Psoas muscle (tissue), 8 donors: Measurements from ENCODE around the gene NEAT1. TPM values are rescaled to one million over a fixed set of nuclear protein-coding genes. Genes with fewer than 3 reads are reported as not detected.

Experiments used
- ATAC-seq, 4 donors: fragments of 200-7000 bp; cut with Tn5 transposase; one replicate each; pipeline ENCODE4 v1.9.1; 2020; ENCODE audit warnings: moderate library complexity in 3 of 4, mild to moderate bottlenecking in 2 of 4
- DNase-seq, 2 donors: peaks; one replicate each; pipeline ENCODE4 v3.0.0-alpha.2; 2020
- H3K27ac ChIP-seq: fragments of 200-600 bp; one replicate; pipeline ENCODE4 v1.8.0; 2022
- H3K27me3 ChIP-seq, 3 donors: fragments of 200-600 bp in 1 of 3; one replicate each; pipeline versions ENCODE4 v1.6.1 to v1.8.0; 2013 to 2022; ENCODE audit warnings: low read length in 2 of 3, mild to moderate bottlenecking in 2 of 3, moderate library complexity in 1 of 3; ENCODE audit not compliant: insufficient read depth in 3 of 3
- H3K36me3 ChIP-seq, 2 donors: fragments of 200-600 bp in 1 of 2; one replicate each; pipeline versions ENCODE4 v1.6.1 to v1.8.0; 2013 to 2022; ENCODE audit warnings: low read depth in 1 of 2, mild to moderate bottlenecking in 1 of 2, moderate library complexity in 1 of 2; ENCODE audit not compliant: insufficient read depth in 1 of 2
- H3K4me1 ChIP-seq: fragments of 200-600 bp; one replicate; pipeline ENCODE4 v1.8.0; 2022
- H3K4me3 ChIP-seq: fragments of 200-600 bp; one replicate; pipeline ENCODE4 v1.8.0; 2022; ENCODE audit warnings: mild to moderate bottlenecking
- H3K9me3 ChIP-seq: fragments of 200-600 bp; one replicate; pipeline ENCODE4 v1.8.0; 2022
- CTCF ChIP-seq: fragments of 200-600 bp; IDR thresholded peaks from one replicate; pipeline ENCODE4 v1.8.0; 2022; ENCODE audit warnings: antibody characterized with exemption
- WGBS, 3 donors: extraction: QIAGEN DNeasy Blood & Tissue Kit; methylation state at CpG; one replicate each; pipeline versions ENCODE4 v1.1.6 to v1.1.7; 2013; 5-methylcytosine and 5-hydroxymethylcytosine counted together
- intact Hi-C, 2 donors: fragments of 100-400 bp; cut with DNase I; formaldehyde crosslinking; loops; one replicate each; pipeline versions ENCODE4 v1.11.0 to v1.14.2; 2022
- polyA plus RNA-seq, 3 donors: library from polyadenylated mRNA; stranded (reverse); fragments of 200-250 nt; gene quantifications; one replicate each; pipeline ENCODE4 v1.2.3, GENCODE V29; 2013
- total RNA-seq, 4 donors: library from RNA; stranded (reverse); fragmentation: NEBNext Ultra II Directional in 2 of 4; extraction: Animal tissue kit (Norgen Biotek cat#: 25700) in 2 of 4; gene quantifications; one replicate each; pipeline versions ENCODE4 v1.2.1 to v1.2.4, GENCODE V29; 2021 to 2023
- donor health status: healthy with polysubstance abuse.
- donor health status: DM: no; HTN: no; CAD: no; lungs with moderate emphysema.
- donor health status: Bipolar disorder and iron deficiency.
- donor health status: healthy.
- donor health status: DM: yes; HTN: yes; CAD: no.
- donor health status: DM: no; HTN: no; CAD: no.
- donor health status: DM: no; HTN: no; CAD: no.
- donor health status: DM: yes; HTN: yes; CAD: no.

The NEAT1 gene
- total and polyA plus RNA-seq, 7 donors = 474 to 1,759 (median 716) TPM

GRCh38 chr11:65414776-65415498, 7.7 kb upstream of the NEAT1 start:
- peaks cover 56% of the 10 kb centered on the region for H3K4me1 ChIP-seq
- WGBS, 3 donors = 35 to 56% (median 39%) methylated on average over 11 of the region's 11 CpGs
- no peak for DNase-seq
- no peak for ATAC-seq
- peak overlapping the region; percentile 86 for H3K4me3 ChIP-seq
- peak overlapping the region; percentile 100 for H3K27ac ChIP-seq
- no peaks in the 10 kb centered on the region for H3K9me3 ChIP-seq
- no peaks in the 10 kb centered on the region for H3K27me3 ChIP-seq
- TF ChIP-seq CTCF = no peak
- intact Hi-C loops = loop anchor here in 1 of 2 donors (5.0 kb wide), 1 partner anchor 57 kb away; no protein-coding TSS in a partner anchor
- peaks cover 0 to 17% of the 10 kb centered on the region in 2 donors for H3K36me3 ChIP-seq

DNA sequence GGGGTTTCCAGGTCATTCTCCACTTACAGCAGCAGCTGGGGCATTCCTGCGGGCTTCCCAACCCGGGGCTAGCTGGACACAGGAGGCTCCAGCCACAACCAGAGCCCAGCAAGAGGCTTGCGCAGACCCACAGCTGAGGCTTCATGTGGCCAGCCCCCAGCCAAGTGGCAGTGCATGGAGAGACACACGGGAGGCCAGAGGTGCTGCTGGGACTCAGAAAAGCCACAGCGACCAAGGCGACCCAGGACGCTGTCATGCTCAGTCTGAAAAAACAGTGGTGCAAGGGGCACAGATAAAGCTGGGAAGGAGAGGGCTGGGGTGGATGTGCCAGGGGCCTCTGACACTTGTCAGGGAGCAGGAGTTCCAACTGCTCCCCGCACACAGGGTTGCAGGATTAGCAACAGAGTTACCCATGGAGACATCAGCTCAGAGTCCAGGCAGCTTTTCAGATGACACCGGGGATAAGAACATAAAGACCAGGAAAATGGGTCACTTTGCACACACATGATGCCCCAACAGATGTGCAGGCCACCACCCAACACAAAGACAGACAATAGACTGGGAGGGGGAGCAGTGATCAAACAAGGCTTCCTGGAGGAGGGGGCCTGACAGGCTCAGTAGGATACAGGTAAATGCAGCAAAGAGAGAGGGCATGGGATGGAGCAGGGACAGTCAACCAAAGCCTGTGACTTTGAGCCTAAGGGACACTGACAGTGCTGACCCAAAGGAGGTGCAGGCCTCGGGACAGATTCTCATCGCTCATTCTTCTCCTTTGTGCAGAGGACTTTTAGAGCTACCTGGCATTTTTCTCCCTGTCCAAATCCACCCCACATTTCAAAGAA, 6.9 kb upstream of the NEAT1 start:
- H3K27ac ChIP-seq = peak overlapping the region; percentile 100
- WGBS, 3 donors = 28 to 57% (median 37%) methylated on average over 11 of the region's 11 CpGs
- H3K4me3 ChIP-seq = peak overlapping the region; percentile 86

DNA sequence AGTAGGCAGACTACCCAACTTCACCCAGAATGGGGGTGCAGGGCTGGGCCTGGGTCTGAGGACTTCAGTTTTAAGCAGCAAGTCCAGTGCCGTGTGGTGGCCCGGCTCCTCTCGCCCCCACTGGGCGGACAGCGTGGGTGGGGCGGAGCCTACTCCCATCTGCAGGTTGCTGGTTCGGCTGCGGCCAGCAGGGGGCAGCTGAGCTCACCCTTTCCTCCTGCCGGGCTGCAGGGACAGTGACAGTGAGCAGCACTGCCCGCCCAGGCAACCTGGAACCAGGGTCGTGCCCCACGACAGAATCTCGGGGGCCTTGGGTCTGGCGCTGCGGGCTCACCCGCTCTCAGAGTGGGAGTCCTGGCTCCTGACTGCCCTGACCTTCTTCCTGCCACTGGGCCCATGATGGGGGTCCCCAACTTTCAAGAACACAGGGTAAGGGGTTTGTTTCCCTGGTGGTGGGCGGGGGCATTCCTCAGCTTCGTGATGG, 6.2 kb upstream of the NEAT1 start:
- Histone ChIP-seq H3K4me3 (peak overlapping the region; percentile 86), H3K36me3 (peaks cover 0 to 7% of the 10 kb centered on the region in 2 donors), H3K27me3 (no peaks in the 10 kb centered on the region), H3K27ac (peak overlapping the region; percentile 100), H3K9me3 (no peaks in the 10 kb centered on the region), H3K4me1 (peaks cover 67% of the 10 kb centered on the region)
- DNase-seq (peak; percentile 93 to 97), ATAC-seq (peak; percentile 34 to 49 (median 44))
- 1 to 4% (median 2%) methylated on average over 14 to 18 of the region's 18 CpGs for WGBS, 3 donors
- TF ChIP-seq CTCF = peak; percentile 99
- intact Hi-C loops = loop anchor here (2.0 to 5.0 kb wide), 4 partner anchors 34 to 94 kb away; partner anchors contain the start of gene SLC25A45 (in 1 of the 2)

More for the DNA sequence above, 6.9 kb upstream of the NEAT1 start:
- no peak for ATAC-seq
- H3K27me3 ChIP-seq = no peaks in the 10 kb centered on the region
- DNase-seq = no peak
- TF ChIP-seq CTCF = no peak
- H3K4me1 ChIP-seq = peaks cover 64% of the 10 kb centered on the region
- intact Hi-C loops = loop anchor here (2.0 to 5.0 kb wide), 4 partner anchors 33 to 95 kb away; partner anchors contain the start of gene SLC25A45 (in 1 of the 2)
- peaks cover 0 to 13% of the 10 kb centered on the region in 2 donors for H3K36me3 ChIP-seq
- no peaks in the 10 kb centered on the region for H3K9me3 ChIP-seq

DNA sequence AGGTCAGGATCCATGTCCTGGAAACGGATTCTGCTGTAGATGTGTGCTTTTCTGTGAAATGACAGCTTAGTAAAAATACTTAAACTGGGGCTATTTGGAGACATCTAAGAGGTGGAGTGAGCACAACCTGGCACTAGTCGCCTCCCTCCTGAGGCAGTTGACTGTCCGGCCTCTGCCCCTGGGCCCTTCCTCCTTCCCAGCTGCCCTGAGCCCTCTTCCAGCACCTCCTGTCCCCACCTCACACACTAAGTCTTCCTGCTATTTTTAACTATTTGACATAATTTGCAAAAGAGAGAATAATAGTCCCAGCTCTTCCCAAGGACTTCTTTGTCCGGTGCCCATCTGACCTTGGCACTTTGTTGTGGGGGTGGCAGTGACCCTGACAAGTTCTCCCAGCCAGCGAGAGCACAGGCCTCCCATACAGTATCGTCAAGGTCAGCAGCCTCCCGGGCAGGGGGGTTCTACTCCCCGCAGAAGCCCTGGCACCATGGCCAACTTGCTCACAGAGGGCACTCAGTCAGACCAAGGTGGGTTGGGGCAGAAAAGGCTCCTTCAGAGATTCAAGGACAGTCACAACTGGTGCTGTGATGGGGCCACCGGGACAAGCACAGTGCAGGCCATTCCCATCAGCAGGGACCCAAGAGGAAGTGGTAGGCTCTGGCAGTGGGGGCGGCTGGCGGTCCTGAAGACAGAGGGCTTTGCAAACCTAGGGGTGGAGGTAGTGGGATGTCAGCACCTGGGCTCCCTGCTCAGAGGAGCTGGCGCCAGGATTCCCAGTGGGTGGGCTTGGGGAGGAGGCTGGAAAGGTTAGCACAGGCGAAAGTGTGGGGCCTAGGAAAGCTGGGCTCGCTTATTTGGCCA, 5.5 kb upstream of the NEAT1 start:
- peaks cover 67% of the 10 kb centered on the region for H3K4me1 ChIP-seq
- peak in 2 of 4 donors; percentile 18 to 25 for ATAC-seq
- H3K36me3 ChIP-seq = peaks cover 0 to under 1% of the 10 kb centered on the region in 2 donors
- H3K9me3 ChIP-seq = no peaks in the 10 kb centered on the region
- H3K27me3 ChIP-seq = no peaks in the 10 kb centered on the region
- H3K27ac ChIP-seq = peak overlapping the region; percentile 100
- intact Hi-C loops = loop anchor here (2.0 to 5.0 kb wide), 4 partner anchors 34 to 94 kb away; partner anchors contain the start of gene SLC25A45 (in 1 of the 2)
- TF ChIP-seq CTCF = no peak
- 12 to 18% (median 13%) methylated on average over 14 of the region's 14 CpGs for WGBS, 3 donors
- DNase-seq = peak in 1 of 2 donors; percentile 79
- peak overlapping the region; percentile 86 for H3K4me3 ChIP-seq
